Measurements from ENCODE around the gene CHORDC1. TPM values are rescaled to one million over a fixed set of nuclear protein-coding genes. Genes with fewer than 3 reads are reported as not detected.
"Not testable (repeated sequence)": the region's sequence is repeated elsewhere in the genome, so short reads cannot be mapped to it uniquely, and the experiment has no call there.

CHORDC1 gene
- total and polyA plus RNA-seq, 5 donors from 2014 or later: 36.9 to 114 (median 42.9) TPM

GRCh38 chr11:90246468-90246867, 23.6 kb upstream of the CHORDC1 start:
- Histone ChIP-seq H3K27me3 (ENCODE audit: control insufficient read depth, insufficient read depth, low read length) (no peaks in the 10 kb centered on the region), H3K9me3 (ENCODE audit: control insufficient read depth in 2 of 2, low read length in 2 of 2) (no peaks in the 10 kb centered on the region), H3K4me3 (ENCODE audit: low read depth, low read length) (no peak overlapping the region), H3K36me3 (ENCODE audit: control insufficient read depth, insufficient read depth, low read length) (no peaks in the 10 kb centered on the region), H3K4me1 (ENCODE audit: control insufficient read depth, insufficient read depth, low read length, poor library complexity, severe bottlenecking) (no peaks in the 10 kb centered on the region), H3K27ac (ENCODE audit: insufficient read depth, low read length, poor library complexity, severe bottlenecking) (no peak overlapping the region)
- no peak for ATAC-seq (ENCODE audit: low read depth in 2 of 2)
- no peaks in the 10 kb centered on the region for H3K36me3 Mint-ChIP-seq
- DNase-seq: no peak
- no peaks in the 10 kb centered on the region for H3K9me3 Mint-ChIP-seq
- peaks cover 28% of the 10 kb centered on the region for H3K27me3 Mint-ChIP-seq
- no peak overlapping the region for H3K27ac Mint-ChIP-seq
- H3K4me1 Mint-ChIP-seq: peaks cover 0 to 6% (median 2%) of the 10 kb centered on the region in 4 donors
- H3K4me3 Mint-ChIP-seq: no peak overlapping the region

- H3K27ac ChIP-seq (ENCODE audit: insufficient read depth, low read length, poor library complexity, severe bottlenecking): no peak overlapping the region
- Mint-ChIP-seq H3K27ac (no peak overlapping the region), H3K27me3 (peaks cover 35% of the 10 kb centered on the region), H3K4me1 (peaks cover 0 to 7% (median 0%) of the 10 kb centered on the region in 4 donors), H3K36me3 (no peaks in the 10 kb centered on the region), H3K9me3 (no peaks in the 10 kb centered on the region), H3K4me3 (no peak overlapping the region)
- no peak overlapping the region for H3K4me3 ChIP-seq (ENCODE audit: low read depth, low read length)
- ATAC-seq (ENCODE audit: low read depth in 2 of 2) (no peak), DNase-seq (no peak)
- no peaks in the 10 kb centered on the region for H3K9me3 ChIP-seq (ENCODE audit: control insufficient read depth in 2 of 2, low read length in 2 of 2)
- no peaks in the 10 kb centered on the region for H3K27me3 ChIP-seq (ENCODE audit: control insufficient read depth, insufficient read depth, low read length)
- no peaks in the 10 kb centered on the region for H3K36me3 ChIP-seq (ENCODE audit: control insufficient read depth, insufficient read depth, low read length)
- no peaks in the 10 kb centered on the region for H3K4me1 ChIP-seq (ENCODE audit: control insufficient read depth, insufficient read depth, low read length, poor library complexity, severe bottlenecking)
These were observed 20.7 kb upstream of the CHORDC1 start for GRCh38 chr11:90243534-90243933.

DNA sequence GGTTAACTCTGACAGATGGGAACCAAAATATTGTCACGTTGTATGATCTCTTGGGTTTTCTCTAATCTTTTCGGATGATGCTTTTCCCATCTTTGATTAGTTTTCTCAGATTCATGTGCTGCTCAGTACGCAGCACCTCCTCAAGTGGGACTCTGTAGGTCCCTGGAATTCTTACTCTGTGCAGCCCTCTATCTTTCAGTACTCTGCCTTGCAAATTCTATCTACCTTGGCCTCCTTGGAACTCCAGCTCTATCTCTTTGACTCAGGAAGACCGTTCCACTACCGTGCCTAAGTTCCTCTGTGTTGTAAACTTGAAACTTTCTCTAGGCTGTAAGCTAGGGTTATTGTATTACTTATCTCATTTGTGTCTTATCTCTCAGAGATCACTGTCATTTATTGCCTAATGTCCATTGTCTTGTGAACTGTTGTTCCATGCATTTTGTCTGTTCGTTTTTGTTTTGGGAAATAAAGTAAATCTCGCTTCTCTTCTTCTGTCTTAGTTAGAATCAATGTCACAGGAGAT, 20.1 kb upstream of the CHORDC1 start:
- H3K27me3 ChIP-seq (ENCODE audit: control insufficient read depth, insufficient read depth, low read length): no peaks in the 10 kb centered on the region
- H3K4me1 ChIP-seq (ENCODE audit: control insufficient read depth, insufficient read depth, low read length, poor library complexity, severe bottlenecking): no peaks in the 10 kb centered on the region
- H3K36me3 ChIP-seq (ENCODE audit: control insufficient read depth, insufficient read depth, low read length): no peaks in the 10 kb centered on the region
- Mint-ChIP-seq H3K4me1 (peaks cover 0 to 7% (median 0%) of the 10 kb centered on the region in 4 donors), H3K27ac (peak overlapping the region in 1 of 3 donors; percentile 9), H3K9me3 (no peaks in the 10 kb centered on the region), H3K27me3 (peaks cover 40% of the 10 kb centered on the region), H3K4me3 (no peak overlapping the region), H3K36me3 (no peaks in the 10 kb centered on the region)
- DNase-seq (no peak), ATAC-seq (ENCODE audit: low read depth in 2 of 2) (no peak)
- H3K9me3 ChIP-seq (ENCODE audit: control insufficient read depth in 2 of 2, low read length in 2 of 2): no peaks in the 10 kb centered on the region
- H3K4me3 ChIP-seq (ENCODE audit: low read depth, low read length): no peak overlapping the region
- no peak overlapping the region for H3K27ac ChIP-seq (ENCODE audit: insufficient read depth, low read length, poor library complexity, severe bottlenecking)

GRCh38 chr11:90241414-90241813, 18.6 kb upstream of the CHORDC1 start:
- Mint-ChIP-seq H3K4me3 (no peak overlapping the region), H3K36me3 (no peaks in the 10 kb centered on the region), H3K27ac (no peak overlapping the region), H3K9me3 (no peaks in the 10 kb centered on the region), H3K4me1 (peaks cover 0 to 7% (median 0%) of the 10 kb centered on the region in 4 donors), H3K27me3 (peaks cover 48% of the 10 kb centered on the region)
- Histone ChIP-seq H3K36me3 (ENCODE audit: control insufficient read depth, insufficient read depth, low read length) (no peaks in the 10 kb centered on the region), H3K9me3 (ENCODE audit: control insufficient read depth in 2 of 2, low read length in 2 of 2) (no peaks in the 10 kb centered on the region), H3K4me3 (ENCODE audit: low read depth, low read length) (no peak overlapping the region), H3K27ac (ENCODE audit: insufficient read depth, low read length, poor library complexity, severe bottlenecking) (no peak overlapping the region), H3K4me1 (ENCODE audit: control insufficient read depth, insufficient read depth, low read length, poor library complexity, severe bottlenecking) (no peaks in the 10 kb centered on the region), H3K27me3 (ENCODE audit: control insufficient read depth, insufficient read depth, low read length) (no peaks in the 10 kb centered on the region)
- no peak for DNase-seq
- ATAC-seq (ENCODE audit: low read depth in 2 of 2): no peak

DNA sequence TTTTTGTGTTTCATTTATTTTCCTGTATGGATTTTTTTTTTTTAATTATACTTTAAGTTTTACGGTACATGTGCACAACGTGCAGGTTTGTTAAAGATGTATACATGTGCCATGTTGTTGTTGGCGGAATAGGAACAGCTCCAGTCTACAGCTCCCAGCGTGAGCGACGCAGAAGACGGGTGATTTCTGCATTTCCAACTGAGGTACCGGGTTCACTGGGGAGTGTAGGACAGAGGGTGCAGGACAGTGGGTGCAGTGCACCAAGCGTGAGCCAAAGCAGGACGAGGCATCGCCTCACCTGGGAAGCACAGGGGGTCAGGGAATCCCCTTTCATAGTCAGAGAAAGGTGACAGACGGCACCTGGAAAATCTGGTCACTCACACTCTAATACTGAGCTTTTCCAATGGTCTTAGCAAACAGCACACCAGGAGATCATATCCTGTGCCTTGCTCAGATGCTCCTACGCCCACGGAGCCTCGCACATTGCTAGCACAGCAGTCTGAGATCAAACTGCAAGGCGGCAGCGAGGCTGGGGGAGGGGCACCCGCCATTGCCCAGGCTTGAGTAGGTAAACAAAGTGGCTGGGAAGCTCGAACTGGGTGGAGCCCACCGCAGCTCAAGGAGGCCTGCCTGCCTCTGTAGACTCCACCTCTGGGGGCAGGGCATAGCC, 17.3 kb upstream of the CHORDC1 start:
- H3K36me3 Mint-ChIP-seq; H3K4me1 ChIP-seq (ENCODE audit: control insufficient read depth, insufficient read depth, low read length, poor library complexity, severe bottlenecking); H3K27me3 ChIP-seq (ENCODE audit: control insufficient read depth, insufficient read depth, low read length); H3K27ac ChIP-seq (ENCODE audit: insufficient read depth, low read length, poor library complexity, severe bottlenecking); H3K4me1 Mint-ChIP-seq; H3K4me3 ChIP-seq (ENCODE audit: low read depth, low read length); H3K9me3 Mint-ChIP-seq; ATAC-seq (ENCODE audit: low read depth in 2 of 2); H3K9me3 ChIP-seq (ENCODE audit: control insufficient read depth in 2 of 2, low read length in 2 of 2); H3K36me3 ChIP-seq (ENCODE audit: control insufficient read depth, insufficient read depth, low read length); H3K27ac Mint-ChIP-seq: not testable (repeated sequence)
- H3K4me3 Mint-ChIP-seq: peak overlapping the region in 1 of 4 donors; percentile 48
- H3K27me3 Mint-ChIP-seq: peaks cover 40% of the 10 kb centered on the region
- DNase-seq: peak in 1 of 3 donors; percentile 8

DNA sequence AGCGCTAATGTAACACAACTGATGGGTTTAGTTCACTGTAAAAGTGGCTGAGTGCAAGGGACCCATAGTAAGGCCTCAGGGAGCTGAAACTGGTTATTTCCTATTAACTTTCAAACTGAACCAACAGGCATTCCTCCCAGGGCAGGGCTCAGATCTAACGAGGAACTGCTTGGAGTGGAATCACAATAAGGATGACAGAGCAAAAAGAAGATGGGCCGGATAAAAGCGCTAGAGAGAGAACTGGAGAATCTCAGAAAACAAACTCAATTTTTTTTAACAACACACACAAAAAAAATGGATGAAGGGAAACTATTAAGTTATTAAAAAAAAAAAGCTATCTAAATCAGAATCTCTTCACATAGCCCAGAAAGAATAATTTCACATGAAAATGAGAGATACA, 14.2 kb upstream of the CHORDC1 start:
- Mint-ChIP-seq H3K4me1 (peaks cover 0 to 7% (median 0%) of the 10 kb centered on the region in 4 donors), H3K27ac (no peak overlapping the region), H3K9me3 (no peaks in the 10 kb centered on the region)

GRCh38 chr11:90235526-90235925, 12.7 kb upstream of the CHORDC1 start:
- H3K36me3 ChIP-seq (ENCODE audit: control insufficient read depth, insufficient read depth, low read length): no peaks in the 10 kb centered on the region
- Mint-ChIP-seq H3K36me3 (no peaks in the 10 kb centered on the region), H3K27me3 (peaks cover 22% of the 10 kb centered on the region), H3K27ac (no peak overlapping the region), H3K4me3 (no peak overlapping the region), H3K4me1 (peaks cover 0 to 2% (median 0%) of the 10 kb centered on the region in 4 donors), H3K9me3 (peaks cover 0 to 2% (median 0%) of the 10 kb centered on the region in 7 donors)
- ATAC-seq (ENCODE audit: low read depth in 2 of 2) (no peak), DNase-seq (no peak)
- no peaks in the 10 kb centered on the region for H3K27me3 ChIP-seq (ENCODE audit: control insufficient read depth, insufficient read depth, low read length)
- H3K4me1 ChIP-seq (ENCODE audit: control insufficient read depth, insufficient read depth, low read length, poor library complexity, severe bottlenecking): no peaks in the 10 kb centered on the region
- no peaks in the 10 kb centered on the region for H3K9me3 ChIP-seq (ENCODE audit: control insufficient read depth in 2 of 2, low read length in 2 of 2)
- no peak overlapping the region for H3K4me3 ChIP-seq (ENCODE audit: low read depth, low read length)
- no peak overlapping the region for H3K27ac ChIP-seq (ENCODE audit: insufficient read depth, low read length, poor library complexity, severe bottlenecking)

More for the DNA sequence above, 14.2 kb upstream of the CHORDC1 start:
- Histone ChIP-seq H3K9me3 (ENCODE audit: control insufficient read depth in 2 of 2, low read length in 2 of 2) (no peaks in the 10 kb centered on the region), H3K4me1 (ENCODE audit: control insufficient read depth, insufficient read depth, low read length, poor library complexity, severe bottlenecking) (no peaks in the 10 kb centered on the region), H3K27ac (ENCODE audit: insufficient read depth, low read length, poor library complexity, severe bottlenecking) (no peak overlapping the region), H3K27me3 (ENCODE audit: control insufficient read depth, insufficient read depth, low read length) (no peaks in the 10 kb centered on the region), H3K4me3 (ENCODE audit: low read depth, low read length) (no peak overlapping the region), H3K36me3 (ENCODE audit: control insufficient read depth, insufficient read depth, low read length) (no peaks in the 10 kb centered on the region)
- no peak for ATAC-seq (ENCODE audit: low read depth in 2 of 2)
- Mint-ChIP-seq H3K27me3 (peaks cover 25% of the 10 kb centered on the region), H3K4me3 (no peak overlapping the region), H3K36me3 (no peaks in the 10 kb centered on the region)
- DNase-seq: no peak

DNA sequence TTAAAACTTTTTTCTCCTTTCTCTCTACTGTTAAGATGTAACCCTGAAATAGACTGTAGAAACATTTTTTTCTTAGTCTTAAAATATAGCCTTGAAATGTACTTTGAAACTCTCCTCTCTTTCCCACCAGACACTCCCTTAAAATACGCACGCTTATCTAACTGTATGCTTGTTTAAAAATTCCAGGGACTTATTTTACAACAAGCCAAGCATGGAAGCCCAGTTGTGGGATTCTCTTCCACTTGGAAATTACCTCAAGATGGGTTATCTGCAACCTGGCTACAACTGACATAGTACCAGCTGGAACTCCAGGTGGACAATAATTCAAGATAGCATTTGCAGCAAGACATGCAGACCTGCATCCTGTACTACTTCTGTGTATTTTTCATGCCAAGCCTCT, 12.1 kb upstream of the CHORDC1 start:
- H3K4me3 Mint-ChIP-seq: no peak overlapping the region
- ATAC-seq (ENCODE audit: low read depth in 2 of 2) (no peak), DNase-seq (no peak)
- Histone ChIP-seq H3K27me3 (ENCODE audit: control insufficient read depth, insufficient read depth, low read length) (no peaks in the 10 kb centered on the region), H3K27ac (ENCODE audit: insufficient read depth, low read length, poor library complexity, severe bottlenecking) (no peak overlapping the region), H3K36me3 (ENCODE audit: control insufficient read depth, insufficient read depth, low read length) (no peaks in the 10 kb centered on the region), H3K4me1 (ENCODE audit: control insufficient read depth, insufficient read depth, low read length, poor library complexity, severe bottlenecking) (no peaks in the 10 kb centered on the region), H3K4me3 (ENCODE audit: low read depth, low read length) (no peak overlapping the region), H3K9me3 (ENCODE audit: control insufficient read depth in 2 of 2, low read length in 2 of 2) (no peaks in the 10 kb centered on the region)
- H3K4me1 Mint-ChIP-seq: peaks cover 0 to 2% (median 0%) of the 10 kb centered on the region in 4 donors
- H3K27me3 Mint-ChIP-seq: peaks cover 22% of the 10 kb centered on the region
- no peak overlapping the region for H3K27ac Mint-ChIP-seq
- peaks cover 0 to 4% (median 0%) of the 10 kb centered on the region in 7 donors for H3K9me3 Mint-ChIP-seq
- H3K36me3 Mint-ChIP-seq: no peaks in the 10 kb centered on the region
